Tibial artery (tissue), 4 donors: Measurements from ENCODE around the gene CSF3R.
A peak's percentile ranks its signal among the peaks of the same experiment; 100 is the strongest.

Experiments used
- DNase-seq, 2 donors: peaks; one replicate each; pipeline ENCODE4 v3.0.0-alpha.2; 2019
- H3K27ac ChIP-seq, 2 donors: fragments of 200-600 bp; sonication (generic) in 1 of 2; 1 replicate in 1 of 2; 2 replicates in 1 of 2; pipeline ENCODE4 v1.5.1; 2018 to 2019; ENCODE audit warnings: mild to moderate bottlenecking in 1 of 2
- H3K27me3 ChIP-seq, 2 donors: fragments of 200-600 bp; sonication (generic) in 1 of 2; one replicate each; pipeline versions ENCODE4 v1.5.1 to v1.6.0; 2016 to 2019
- H3K36me3 ChIP-seq, 3 donors: fragments of 200-600 bp; sonication (generic) in 2 of 3; one replicate each; pipeline ENCODE4 v1.5.1; 2016 to 2019; ENCODE audit warnings: mild to moderate bottlenecking in 2 of 3
- H3K4me1 ChIP-seq, 4 donors: fragments of 200-600 bp; sonication (generic) in 2 of 4; 1 replicate in 3 of 4; 2 replicates in 1 of 4; pipeline ENCODE4 v1.5.1; 2016 to 2019
- H3K4me3 ChIP-seq, 2 donors: fragments of 200-600 bp; sonication (generic) in 1 of 2; 1 replicate in 1 of 2; 2 replicates in 1 of 2; pipeline ENCODE4 v1.5.1; 2018 to 2019; ENCODE audit warnings: mild to moderate bottlenecking in 2 of 2
- H3K9me3 ChIP-seq, 3 donors: fragments of 200-600 bp; sonication (generic) in 1 of 3; one replicate each; pipeline ENCODE4 v1.5.1; 2016 to 2019
- CTCF ChIP-seq, 2 experiments: fragments of 200-600 bp in 1 of 2; fragments of 450-650 bp in 1 of 2; IDR thresholded peaks; one replicate each; pipeline ENCODE4 v1.5.1; 2017 to 2019; ENCODE audit warnings: antibody characterized with exemption in 2 of 2, mild to moderate bottlenecking in 1 of 2, moderate library complexity in 1 of 2
- intact Hi-C: fragments of 100-400 bp; cut with DNase I; formaldehyde crosslinking; loops from one replicate; pipeline ENCODE4 v1.15.0; 2023; ENCODE audit warnings: low total_unique reads

CSF3R gene

GRCh38 chr1:36450270-36450918 is 32.3 kb downstream of the CSF3R start, which contains the start of gene OSCP1:
OSCP1 (minus strand) TSS chr1:36450451; CDS start chr1:36450369, 82 bp downstream.
- peak; percentile 97 to 98 for DNase-seq
- Histone ChIP-seq H3K4me1 (peaks cover 0 to 13% (median 4%) of the 10 kb centered on the region in 4 donors), H3K27ac (peak within 1 kb of the TSS; percentile 88 to 96), H3K27me3 (no peaks in the 10 kb centered on the region), H3K9me3 (no peaks in the 10 kb centered on the region), H3K4me3 (peak within 1 kb of the TSS; percentile 55 to 69), H3K36me3 (peaks cover 5 to 14% (median 8%) of the 10 kb centered on the region in 3 donors)
- intact Hi-C loops, result no loop called here
- peak in 1 of 2 experiments; percentile 17 for TF ChIP-seq CTCF (IDR thresholded peaks at IDR 0.05)

GRCh38 chr1:36448530-36449056 is 34.1 kb downstream of the CSF3R start:
- no peak overlapping the region for H3K4me3 ChIP-seq
- TF ChIP-seq CTCF (IDR thresholded peaks at IDR 0.05), result no peak
- H3K36me3 ChIP-seq, result no peaks in the 10 kb centered on the region
- H3K27me3 ChIP-seq, result no peaks in the 10 kb centered on the region
- H3K4me1 ChIP-seq, result peaks cover 0 to 13% (median 4%) of the 10 kb centered on the region in 4 donors
- no peak overlapping the region for H3K27ac ChIP-seq
- no peak for DNase-seq
- H3K9me3 ChIP-seq, result no peaks in the 10 kb centered on the region
- intact Hi-C loops, result no loop called here

GRCh38 chr1:36447450-36447849 is 35.3 kb downstream of the CSF3R start:
- intact Hi-C loops, result no loop called here
- no peak overlapping the region for H3K27ac ChIP-seq

GRCh38 chr1:36446746-36447145 is 36.0 kb downstream of the CSF3R start:
- no peak overlapping the region for H3K4me3 ChIP-seq
- no peak overlapping the region for H3K27ac ChIP-seq
- H3K4me1 ChIP-seq, result peaks cover 0 to 13% (median 4%) of the 10 kb centered on the region in 4 donors
- no peaks in the 10 kb centered on the region for H3K36me3 ChIP-seq
- no peak for DNase-seq
- no peaks in the 10 kb centered on the region for H3K27me3 ChIP-seq
- TF ChIP-seq CTCF (IDR thresholded peaks at IDR 0.05), result no peak
- no peaks in the 10 kb centered on the region for H3K9me3 ChIP-seq
- intact Hi-C loops, result no loop called here

More at GRCh38 chr1:36447450-36447849, 35.3 kb downstream of the CSF3R start:
- H3K4me1 ChIP-seq, result peaks cover 0 to 13% (median 4%) of the 10 kb centered on the region in 4 donors
- no peaks in the 10 kb centered on the region for H3K27me3 ChIP-seq
- no peak overlapping the region for H3K4me3 ChIP-seq
- no peak for TF ChIP-seq CTCF (IDR thresholded peaks at IDR 0.05)
- DNase-seq, result no peak
- H3K36me3 ChIP-seq, result no peaks in the 10 kb centered on the region
- no peaks in the 10 kb centered on the region for H3K9me3 ChIP-seq

GRCh38 chr1:36446271-36446670 is 36.4 kb downstream of the CSF3R start:
- Histone ChIP-seq H3K4me1 (peaks cover 0 to 13% (median 4%) of the 10 kb centered on the region in 4 donors), H3K27me3 (no peaks in the 10 kb centered on the region), H3K27ac (no peak overlapping the region), H3K9me3 (no peaks in the 10 kb centered on the region), H3K36me3 (no peaks in the 10 kb centered on the region), H3K4me3 (no peak overlapping the region)
- DNase-seq, result no peak
- TF ChIP-seq CTCF (IDR thresholded peaks at IDR 0.05), result no peak
- intact Hi-C loops, result no loop called here
